Measurements from ENCODE around the gene MARF1. TPM values are rescaled to one million over a fixed set of nuclear protein-coding genes. Genes with fewer than 3 reads are reported as not detected.

Gene MARF1
- total and polyA plus RNA-seq, 9 of the 15 experiments (the other 6 are each of a cell fraction or from before 2014, with no cell fraction given), result 4.7 to 33.2 (median 11.7) TPM

DNA sequence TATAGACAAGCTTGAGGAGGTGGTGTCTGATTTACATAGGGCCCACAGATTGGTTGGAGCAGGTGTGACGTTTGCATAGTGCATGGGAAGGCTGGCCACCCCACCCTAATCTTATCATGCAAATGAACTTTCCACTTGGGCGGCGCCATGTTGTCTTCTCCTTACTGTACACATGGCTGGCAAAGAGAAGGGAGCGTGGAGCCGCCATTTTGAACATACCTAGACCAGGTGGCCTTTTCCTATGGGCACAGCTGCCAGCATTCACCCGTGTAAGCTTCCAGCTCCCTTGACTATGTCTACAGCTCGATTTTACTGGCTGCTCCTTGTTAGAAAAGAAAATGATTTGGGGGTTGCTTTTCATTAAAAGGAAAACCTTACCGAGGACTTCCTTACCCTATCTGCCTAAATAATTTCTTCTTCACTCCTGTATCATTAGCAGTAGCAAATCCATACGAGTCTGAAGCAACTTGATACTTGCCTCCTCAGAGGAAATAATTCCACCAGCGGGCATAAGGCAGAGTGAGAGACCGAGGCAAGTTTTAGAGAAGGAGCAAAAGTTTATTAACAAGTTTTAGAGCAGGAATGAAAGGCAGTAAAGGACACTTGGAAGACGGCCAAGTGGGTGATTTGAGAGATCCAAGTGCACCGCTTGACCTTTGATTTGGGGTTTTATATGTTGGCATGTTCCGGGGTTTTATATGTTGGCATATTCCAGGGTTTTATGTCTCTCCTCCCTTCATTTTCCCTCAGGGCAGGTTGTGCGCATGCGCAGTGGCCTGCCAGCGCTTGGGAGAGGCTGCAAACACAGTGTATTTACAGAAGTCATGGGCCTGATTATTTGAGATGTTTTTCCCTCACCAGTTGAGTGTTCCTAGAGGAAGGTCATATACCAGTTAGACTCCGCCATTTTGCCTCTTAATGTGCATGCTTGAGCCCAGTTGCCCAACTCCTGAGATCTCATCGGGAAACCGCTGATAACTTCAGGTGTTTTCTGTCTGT is 65.7 kb downstream of the MARF1 start (continued):
- TF ChIP-seq, protein P1, sequence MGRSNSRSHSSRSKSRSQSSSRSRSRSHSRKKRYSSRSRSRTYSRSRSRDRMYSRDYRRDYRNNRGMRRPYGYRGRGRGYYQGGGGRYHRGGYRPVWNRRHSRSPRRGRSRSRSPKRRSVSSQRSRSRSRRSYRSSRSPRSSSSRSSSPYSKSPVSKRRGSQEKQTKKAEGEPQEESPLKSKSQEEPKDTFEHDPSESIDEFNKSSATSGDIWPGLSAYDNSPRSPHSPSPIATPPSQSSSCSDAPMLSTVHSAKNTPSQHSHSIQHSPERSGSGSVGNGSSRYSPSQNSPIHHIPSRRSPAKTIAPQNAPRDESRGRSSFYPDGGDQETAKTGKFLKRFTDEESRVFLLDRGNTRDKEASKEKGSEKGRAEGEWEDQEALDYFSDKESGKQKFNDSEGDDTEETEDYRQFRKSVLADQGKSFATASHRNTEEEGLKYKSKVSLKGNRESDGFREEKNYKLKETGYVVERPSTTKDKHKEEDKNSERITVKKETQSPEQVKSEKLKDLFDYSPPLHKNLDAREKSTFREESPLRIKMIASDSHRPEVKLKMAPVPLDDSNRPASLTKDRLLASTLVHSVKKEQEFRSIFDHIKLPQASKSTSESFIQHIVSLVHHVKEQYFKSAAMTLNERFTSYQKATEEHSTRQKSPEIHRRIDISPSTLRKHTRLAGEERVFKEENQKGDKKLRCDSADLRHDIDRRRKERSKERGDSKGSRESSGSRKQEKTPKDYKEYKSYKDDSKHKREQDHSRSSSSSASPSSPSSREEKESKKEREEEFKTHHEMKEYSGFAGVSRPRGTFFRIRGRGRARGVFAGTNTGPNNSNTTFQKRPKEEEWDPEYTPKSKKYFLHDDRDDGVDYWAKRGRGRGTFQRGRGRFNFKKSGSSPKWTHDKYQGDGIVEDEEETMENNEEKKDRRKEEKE (IDR thresholded peaks at IDR 0.05; ENCODE audit: borderline replicate concordance in 1 of 2, control insufficient read depth in 1 of 2, low read depth in 2 of 2, low read length in 1 of 2), result peak in 1 of 2 experiments; percentile 47; a peak in 1 of 4 replicates
- TF ChIP-seq SMARCE1 (IDR thresholded peaks at IDR 0.05) (no peak), ZBTB5 (IDR thresholded peaks at IDR 0.05) (no peak), RBM14 (IDR thresholded peaks at IDR 0.05; ENCODE audit: borderline replicate concordance, insufficient read depth, low read depth, low read length) (no peak), SMAD3 (CRISPR knock-in tag; conservative IDR thresholded peaks at IDR 0.05) (no peak), PRPF4 (IDR thresholded peaks at IDR 0.05; ENCODE audit: insufficient read depth, low read depth, low read length, poor library complexity, severe bottlenecking) (no peak), E2F3 (CRISPR knock-in tag; IDR thresholded peaks at IDR 0.05) (no peak), RBM25 (IDR thresholded peaks at IDR 0.05; ENCODE audit: low read depth, low read length, severe bottlenecking) (peak; percentile 2), KLF13 (tag; IDR thresholded peaks at IDR 0.05; ENCODE audit: borderline replicate concordance, low read depth) (no peak), FOXJ2 (tag; IDR thresholded peaks at IDR 0.05) (peak; percentile 76), POLR3G (IDR thresholded peaks at IDR 0.05; ENCODE audit: extremely low read depth, insufficient read length, insufficient replicate concordance) (no peak), TEAD1 (CRISPR knock-in tag; IDR thresholded peaks at IDR 0.05) (no peak), MCM5 (IDR thresholded peaks at IDR 0.05; ENCODE audit: low read depth) (no peak), CREB1 (IDR thresholded peaks at IDR 0.05) (peak; percentile 65), CREB1 (CRISPR knock-in tag; IDR thresholded peaks at IDR 0.05) (peak; percentile 58; the same call in 1 of the 2 replicates), MBD2 (IDR thresholded peaks at IDR 0.05; ENCODE audit: borderline replicate concordance, low read depth) (peak; percentile 12; the same call in 1 of the 2 replicates), TRIM28 (IDR thresholded peaks at IDR 0.05) (no peak), EHMT2 (IDR thresholded peaks at IDR 0.05) (peak; percentile 76), CBX5 (IDR thresholded peaks at IDR 0.05; ENCODE audit: borderline replicate concordance, low read depth) (no peak), SMC3 (conservative IDR thresholded peaks at IDR 0.05; ENCODE audit: insufficient read depth, low read depth, low read length) (no peak)
